HL-60 (cell line): ENCODE data around the gene HCN4.

ENCODE experiments used
- GABPA ChIP-seq: IDR thresholded peaks from 2 replicates; pipeline ENCODE4 v1.6.1; 2012; ENCODE audit warnings: low read depth
- TF ChIP-seq, protein P1 (sequence below): IDR thresholded peaks from one replicate; pipeline ENCODE4 v1.5.1; 2011; ENCODE audit warnings: low read length, control low read depth, inconsistent platforms; ENCODE audit not compliant: insufficient read depth

DNA sequence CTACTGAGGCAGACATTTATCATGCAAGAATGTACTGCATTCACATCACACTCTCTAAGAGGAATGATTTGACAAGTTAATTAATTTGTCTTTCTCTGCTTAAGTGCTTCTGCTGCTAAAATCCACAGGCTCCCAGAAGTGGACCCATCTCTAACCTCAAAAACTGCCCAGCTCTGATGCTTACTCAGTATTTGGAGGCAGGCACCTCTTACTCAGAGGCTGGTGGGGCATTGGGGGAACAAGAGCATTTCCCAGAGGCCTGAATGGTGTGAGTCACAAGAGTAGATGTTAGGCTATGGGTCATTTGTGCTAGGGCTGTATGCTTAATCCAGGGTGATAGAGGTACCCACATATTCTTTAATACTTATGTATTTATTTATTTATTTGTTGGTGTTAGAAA is 34.4 kb upstream of the HCN4 start:
- TF ChIP-seq, protein P1, sequence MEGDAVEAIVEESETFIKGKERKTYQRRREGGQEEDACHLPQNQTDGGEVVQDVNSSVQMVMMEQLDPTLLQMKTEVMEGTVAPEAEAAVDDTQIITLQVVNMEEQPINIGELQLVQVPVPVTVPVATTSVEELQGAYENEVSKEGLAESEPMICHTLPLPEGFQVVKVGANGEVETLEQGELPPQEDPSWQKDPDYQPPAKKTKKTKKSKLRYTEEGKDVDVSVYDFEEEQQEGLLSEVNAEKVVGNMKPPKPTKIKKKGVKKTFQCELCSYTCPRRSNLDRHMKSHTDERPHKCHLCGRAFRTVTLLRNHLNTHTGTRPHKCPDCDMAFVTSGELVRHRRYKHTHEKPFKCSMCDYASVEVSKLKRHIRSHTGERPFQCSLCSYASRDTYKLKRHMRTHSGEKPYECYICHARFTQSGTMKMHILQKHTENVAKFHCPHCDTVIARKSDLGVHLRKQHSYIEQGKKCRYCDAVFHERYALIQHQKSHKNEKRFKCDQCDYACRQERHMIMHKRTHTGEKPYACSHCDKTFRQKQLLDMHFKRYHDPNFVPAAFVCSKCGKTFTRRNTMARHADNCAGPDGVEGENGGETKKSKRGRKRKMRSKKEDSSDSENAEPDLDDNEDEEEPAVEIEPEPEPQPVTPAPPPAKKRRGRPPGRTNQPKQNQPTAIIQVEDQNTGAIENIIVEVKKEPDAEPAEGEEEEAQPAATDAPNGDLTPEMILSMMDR, result no peak
- no peak for TF ChIP-seq GABPA
